NCI-H2081 (cell line): ENCODE data around the gene PSMB3.
A peak's percentile ranks its signal among the peaks of the same experiment; 100 is the strongest.

ENCODE experiments used
- DNase-seq, 2 experiments: peaks; one replicate each; lab custom pipeline; 2025; lab: John Stamatoyannopoulos, UW

Gene PSMB3

DNA sequence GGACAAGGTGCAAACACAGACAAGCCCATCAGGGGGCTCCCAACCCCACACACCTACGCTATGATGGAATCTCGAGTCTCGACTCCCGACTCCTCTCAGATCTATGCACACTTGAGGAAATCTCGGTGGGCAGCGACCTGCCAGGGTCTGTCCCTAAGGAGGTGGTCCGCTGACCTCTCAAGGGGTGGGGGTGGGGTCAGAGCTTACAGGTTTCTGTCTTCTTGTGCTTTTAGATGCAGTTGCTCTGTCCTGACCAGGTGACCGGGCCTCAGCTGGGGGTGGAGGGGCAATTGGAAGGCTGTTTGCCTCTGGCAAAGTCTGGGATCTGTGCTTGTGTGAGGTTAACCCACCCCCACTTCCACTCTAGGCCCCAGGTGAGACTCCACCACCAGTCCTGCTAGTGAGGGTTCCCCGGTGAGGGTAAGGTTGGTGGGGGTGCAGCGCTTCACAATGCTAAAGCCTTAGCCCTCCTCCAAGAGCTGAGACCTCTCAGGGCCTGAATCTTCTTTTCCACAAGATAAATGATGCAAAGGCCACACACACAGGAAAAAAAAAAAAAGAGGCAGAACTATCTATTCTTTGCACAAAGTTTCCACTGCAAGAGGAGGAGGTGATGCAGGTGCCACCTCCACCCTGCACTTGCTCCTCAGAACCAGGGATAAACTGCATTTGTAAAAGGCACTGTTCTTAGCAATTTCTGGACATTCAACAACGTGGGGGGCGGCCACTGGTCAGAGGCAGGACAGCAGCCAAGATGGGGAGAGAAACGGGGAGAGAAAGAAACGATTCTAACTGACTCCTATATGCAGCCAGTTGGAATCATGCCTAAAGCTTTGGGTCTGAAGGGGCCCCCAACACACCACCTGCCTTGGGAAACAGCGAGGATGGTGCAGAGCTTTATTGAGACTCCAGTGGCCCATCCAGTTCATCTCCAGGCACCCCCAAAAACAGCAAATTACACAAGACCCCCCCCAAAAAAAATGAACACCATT lies 18.3 kb upstream of the PSMB3 start:
- no peak for DNase-seq

DNA sequence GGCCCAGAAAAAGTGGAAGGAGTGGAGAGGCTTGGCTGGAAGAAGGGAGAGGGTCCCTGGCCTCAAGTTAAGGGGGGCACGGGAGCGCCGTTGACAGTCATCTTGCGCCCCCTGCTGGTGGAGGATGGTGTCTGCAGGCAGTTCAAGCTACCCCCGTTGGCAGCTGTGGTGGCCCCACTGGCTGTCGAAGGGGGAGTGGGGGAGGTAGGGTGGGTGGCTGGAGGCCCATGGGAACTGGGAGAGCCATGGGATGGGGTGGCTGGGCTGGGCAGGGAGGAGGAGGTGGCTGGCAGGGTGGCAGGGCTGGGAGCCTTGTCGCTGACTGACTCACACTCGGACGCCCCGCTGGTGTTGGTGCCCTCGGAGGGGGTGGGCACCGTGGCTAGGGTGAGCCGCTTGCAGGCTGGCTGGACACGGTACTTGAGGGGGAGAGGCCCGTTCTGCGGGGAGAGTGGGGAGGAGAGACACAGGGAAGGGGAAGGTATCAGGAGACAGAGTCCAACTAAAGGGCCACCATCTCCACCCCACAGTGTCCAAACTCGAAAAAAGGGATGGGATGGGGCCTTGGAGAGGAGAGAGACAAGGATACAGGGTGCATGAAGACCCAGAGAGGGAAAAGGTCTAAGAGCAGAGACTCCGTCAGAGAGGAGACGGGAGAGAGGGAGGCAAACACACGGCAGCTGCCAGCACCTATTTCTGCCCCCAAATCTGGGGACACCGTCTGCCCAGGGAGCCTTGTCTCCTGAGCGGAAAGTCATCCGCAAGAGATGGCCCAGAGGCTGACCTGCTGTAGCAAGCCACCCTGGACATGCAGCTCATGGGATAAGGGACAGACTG lies 17.2 kb upstream of the PSMB3 start:
- peak; percentile 49 to 57 for DNase-seq

DNA sequence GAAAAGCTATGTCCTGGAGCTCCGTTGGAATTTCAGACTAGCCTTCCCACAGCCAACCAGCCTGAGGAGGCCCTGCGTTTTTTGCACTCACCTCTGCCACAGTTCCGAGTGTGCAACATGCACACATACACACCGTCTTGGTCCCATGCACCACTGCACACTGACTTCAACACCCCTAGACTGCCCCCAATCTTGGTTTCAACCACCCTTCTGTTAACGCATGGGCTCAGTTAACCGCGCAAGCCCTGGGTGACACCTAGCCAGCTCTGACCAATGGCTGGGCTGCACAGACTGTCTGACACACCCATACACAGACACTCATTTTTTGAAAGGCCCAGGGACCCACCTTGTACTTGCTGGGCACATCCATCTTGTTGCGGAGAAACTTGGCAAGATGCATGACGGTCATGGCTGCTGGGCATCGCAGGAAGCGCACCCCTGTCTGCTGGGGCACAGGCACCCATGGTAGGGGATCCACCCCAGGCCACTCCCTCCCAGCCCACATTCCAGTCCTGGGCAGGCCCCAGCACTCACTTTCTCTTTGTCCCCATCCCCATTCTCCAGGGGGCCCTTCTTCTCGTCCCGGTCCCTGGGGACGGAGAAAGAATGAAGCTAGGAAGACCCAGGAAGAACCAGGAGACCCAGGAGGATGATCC lies 14.4 kb upstream of the PSMB3 start:
- DNase-seq: no peak

DNA sequence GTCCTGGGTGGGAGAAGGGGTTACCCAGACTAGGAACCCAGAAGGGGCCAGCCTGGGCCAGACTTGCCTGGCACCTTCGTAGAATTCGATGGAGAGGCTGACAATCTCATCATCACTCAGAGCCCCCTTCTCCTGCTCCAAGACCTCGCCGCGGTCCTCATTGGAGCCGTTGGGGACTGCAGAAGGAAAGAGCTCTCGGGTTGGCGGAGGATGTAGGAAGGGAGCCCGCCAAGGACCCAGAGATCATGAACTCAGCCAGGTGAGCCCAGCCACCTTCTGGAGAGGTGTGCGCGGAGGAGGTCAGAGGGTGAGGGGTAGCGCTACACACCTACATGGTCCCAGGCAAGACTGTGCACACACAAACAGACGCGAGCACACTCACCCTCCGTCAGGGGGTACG lies 13.9 kb upstream of the PSMB3 start:
- DNase-seq: no peak

DNA sequence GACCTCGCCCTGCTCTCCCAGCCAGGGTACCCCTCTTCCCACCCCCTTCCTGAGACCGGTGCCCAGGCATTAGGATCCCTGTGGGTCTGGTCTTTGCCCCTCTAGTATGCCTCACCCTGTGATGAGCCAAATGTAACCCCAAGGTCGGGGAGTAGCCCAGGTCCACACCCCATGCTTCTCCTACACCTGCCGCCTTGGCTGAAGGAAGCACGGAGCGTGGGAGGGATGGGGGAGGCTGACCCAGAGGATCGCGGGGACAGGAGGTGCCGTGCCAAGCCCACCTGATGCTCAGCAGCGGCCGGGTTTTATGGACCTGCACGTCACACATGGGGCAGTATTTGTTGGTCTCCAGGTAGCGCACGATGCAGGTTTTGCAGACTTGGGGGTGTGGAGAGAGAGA lies 13.2 kb upstream of the PSMB3 start:
- DNase-seq: no peak

DNA sequence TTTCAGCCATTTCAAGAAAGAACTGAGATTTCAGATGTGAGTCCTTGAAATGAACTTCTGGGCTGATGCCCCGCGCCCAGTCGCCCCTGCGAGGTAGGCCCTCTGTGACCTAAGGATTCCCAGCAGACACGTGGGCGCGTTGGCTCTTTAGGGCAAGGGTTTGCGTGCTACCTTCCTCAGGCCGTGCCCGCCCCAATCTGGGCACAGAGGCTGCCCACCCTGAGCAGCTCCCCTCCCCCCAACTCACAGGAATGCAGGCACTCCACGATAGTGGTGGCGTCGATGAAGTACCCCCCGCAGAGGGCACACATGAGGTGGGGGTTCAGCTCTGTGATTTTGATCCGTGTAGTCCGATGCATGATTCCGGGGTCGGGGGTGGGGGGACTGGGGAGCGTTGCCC lies 12.5 kb upstream of the PSMB3 start:
- DNase-seq: no peak

DNA sequence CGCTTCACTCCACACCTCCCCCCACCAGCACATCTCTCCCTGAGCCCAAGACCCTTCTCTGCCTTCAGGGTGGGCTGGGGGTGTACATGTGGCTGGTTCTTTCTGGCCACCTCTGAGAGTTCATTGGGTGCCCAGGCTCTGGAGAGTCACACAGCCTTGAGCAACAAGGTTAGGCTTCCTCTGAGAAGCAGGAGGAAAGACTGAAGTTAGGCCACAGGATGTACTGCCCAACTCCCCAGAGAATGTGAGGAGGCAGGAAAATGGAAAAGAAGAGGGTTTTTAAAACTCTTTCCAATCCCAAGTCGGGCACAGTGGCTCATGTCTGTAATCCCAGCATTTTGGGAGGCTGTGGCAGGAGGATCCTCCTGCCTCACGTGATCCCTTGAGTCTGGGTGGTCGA lies 11.7 kb upstream of the PSMB3 start:
- no peak for DNase-seq

DNA sequence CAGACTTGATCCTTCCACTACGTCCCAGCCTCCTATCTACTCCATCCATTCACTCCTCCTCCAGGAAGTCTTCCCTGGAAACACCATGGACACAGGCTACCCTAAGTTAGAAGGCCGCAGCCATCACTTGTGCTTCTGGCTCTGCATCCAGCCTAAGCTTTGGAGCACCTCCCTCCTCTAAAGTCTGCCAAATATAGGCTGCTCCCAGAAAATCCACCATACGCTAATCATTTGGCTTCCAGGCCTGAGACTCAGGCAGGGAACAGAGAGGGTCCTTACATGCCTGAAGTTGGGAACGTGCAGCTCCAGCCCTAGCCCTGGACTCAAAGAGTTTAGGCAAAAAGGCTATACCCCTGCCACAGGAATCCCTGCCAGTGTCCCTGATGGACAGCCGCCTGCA lies 11.1 kb upstream of the PSMB3 start:
- DNase-seq: no peak

DNA sequence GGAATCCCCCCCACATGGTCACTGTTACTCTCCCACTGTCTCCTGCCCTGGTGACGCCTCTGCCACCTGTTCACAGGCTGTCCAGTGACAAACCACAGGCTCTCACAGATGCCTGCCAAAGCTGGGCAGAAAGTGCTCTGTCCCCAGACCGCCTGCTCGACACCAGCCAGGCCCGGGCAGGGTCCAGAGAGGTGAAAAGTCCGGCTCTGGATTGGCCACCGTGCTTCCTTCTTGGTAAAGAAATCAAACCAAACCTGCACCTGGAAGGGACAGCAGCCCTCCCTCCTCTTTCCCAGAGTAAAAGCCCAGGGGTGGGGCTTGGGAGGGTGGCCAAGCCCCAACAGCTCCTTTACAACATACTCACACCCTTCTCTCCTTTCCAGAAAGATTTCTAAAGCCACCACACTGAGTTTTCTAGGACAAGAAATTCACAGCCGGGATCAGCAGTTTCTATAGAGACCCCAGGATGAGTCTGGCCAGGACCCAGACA lies 10.6 kb upstream of the PSMB3 start:
- peak; percentile 71 to 85 for DNase-seq

DNA sequence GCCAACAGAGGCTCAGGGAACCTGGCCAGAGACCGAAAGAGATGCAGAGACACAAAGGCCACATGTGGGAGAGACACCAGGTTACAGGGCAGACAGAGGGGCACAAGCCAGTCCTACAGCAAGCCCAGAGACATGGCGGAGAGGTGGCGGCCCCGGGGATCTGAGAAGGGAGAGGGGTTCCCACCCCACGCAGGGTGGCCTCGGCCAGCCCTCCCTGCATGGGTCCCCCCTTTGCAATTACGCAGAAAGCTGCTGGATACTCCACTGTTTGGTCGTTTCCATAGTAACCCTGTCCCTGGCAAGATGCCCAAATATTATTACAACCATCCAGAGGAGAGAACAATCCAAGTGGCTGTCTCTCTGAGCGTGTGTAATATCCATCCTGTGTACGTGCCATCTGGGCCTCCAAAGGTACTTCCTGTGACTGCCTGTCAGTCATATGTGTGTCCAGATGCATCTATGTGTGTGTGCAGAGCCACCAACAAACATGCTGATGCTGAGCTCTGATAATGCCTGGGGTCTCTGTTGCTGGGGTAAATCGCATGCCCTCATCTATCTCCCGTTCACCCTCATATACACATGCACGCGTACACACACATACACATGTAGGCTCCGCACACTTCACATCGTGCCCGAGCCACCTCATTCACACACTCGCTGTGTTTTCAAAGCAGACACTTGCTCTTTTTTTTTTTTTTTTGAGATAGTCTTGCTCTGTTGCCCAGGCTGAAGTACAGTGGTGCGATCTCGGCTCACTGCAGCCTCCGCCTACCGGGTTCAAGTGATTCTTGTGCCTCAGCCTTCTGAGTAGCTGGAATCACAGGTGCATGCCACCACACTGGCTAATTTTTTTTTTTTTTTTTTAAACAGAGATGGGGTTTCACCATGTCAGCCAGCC lies 9.9 kb upstream of the PSMB3 start:
- peak; percentile 95 to 98 for DNase-seq

DNA sequence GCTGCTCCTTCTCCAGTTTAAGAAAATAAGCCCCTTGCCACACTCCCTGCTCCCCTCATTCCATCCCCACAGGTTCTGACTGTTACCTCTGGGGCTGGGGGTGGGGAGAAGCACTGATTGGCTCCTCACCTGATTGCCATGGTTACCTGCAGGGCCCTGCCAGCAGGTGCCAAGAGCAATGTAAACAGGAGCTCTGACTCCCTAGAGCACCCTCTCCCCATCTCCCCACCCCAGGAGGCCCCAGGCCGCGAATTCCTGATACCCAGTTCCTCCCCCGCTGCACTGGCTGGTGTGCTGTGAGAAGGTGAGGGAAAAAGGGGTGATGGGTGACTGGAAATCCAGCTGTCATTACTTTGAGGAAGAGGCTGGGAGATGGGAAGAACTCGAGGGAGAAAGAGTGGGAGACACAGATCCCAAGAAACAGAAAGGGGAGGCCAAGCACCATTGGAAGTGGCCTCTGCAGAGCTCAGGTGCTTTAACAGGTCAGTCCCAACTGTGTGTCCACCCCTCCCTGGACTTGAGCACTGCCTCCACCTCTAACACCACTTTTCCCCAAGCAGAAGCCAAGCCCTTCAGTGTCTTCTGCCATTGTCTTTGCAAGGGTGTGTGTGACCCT lies 8.9 kb upstream of the PSMB3 start:
- peak; percentile 73 to 92 for DNase-seq

DNA sequence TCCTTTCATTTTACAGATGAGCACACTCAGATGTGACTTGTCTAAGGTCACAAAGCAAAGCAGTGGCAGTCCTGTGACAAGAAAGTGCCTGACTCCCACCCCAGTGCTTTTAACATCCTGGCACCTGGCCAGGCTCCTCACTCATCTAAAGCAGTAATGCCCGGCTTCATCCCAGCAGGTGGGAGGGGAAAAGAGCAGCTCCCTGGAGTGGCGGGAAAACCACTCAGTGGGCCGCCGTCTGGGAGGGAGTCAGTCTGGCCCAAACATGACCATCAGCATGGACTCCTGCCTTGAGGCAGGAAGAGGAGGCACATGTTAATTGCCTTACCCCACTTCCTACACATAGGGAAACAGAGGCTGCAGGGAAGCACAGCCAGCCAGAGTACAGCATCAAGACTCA lies 7.0 kb upstream of the PSMB3 start:
- DNase-seq: peak; percentile 73 to 88

DNA sequence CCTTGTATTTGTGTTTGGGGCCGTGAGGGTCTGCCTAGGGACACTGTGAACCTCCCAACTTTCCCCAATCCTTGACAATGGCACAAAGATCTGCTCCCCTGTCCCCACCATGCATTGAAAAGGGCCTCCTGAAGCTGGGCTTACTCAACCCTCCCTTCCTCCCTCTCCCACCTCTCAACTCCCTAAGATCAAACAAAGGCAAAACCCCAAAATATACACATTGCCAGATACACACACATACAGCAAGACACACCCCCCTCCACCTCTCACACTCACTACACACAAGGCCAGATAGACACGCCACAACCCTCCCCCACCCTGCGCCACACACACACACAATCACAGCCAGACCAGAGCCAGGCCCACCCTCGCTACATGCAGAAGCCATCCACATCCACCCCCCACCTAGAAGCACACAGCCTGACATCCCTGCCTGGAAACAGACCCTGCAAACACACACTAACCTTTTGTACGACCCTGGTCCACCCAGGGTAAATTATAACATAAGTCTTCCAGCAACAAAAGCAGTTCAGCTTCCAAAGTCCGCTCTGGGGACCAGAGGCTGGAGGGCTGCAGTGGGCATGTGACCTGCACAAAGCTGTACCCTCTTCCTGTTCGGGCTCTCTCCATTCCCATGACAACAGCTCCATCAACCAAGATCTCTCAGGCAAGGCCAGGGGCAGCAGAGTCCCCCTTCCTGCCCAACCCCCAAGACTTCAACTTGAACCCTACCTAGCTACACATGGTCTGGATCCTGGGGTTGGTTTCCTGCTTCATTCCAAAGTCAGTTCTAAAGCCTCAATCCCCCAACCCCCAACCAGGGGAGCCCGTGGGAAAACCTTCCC lies 6.3 kb upstream of the PSMB3 start:
- DNase-seq: no peak

DNA sequence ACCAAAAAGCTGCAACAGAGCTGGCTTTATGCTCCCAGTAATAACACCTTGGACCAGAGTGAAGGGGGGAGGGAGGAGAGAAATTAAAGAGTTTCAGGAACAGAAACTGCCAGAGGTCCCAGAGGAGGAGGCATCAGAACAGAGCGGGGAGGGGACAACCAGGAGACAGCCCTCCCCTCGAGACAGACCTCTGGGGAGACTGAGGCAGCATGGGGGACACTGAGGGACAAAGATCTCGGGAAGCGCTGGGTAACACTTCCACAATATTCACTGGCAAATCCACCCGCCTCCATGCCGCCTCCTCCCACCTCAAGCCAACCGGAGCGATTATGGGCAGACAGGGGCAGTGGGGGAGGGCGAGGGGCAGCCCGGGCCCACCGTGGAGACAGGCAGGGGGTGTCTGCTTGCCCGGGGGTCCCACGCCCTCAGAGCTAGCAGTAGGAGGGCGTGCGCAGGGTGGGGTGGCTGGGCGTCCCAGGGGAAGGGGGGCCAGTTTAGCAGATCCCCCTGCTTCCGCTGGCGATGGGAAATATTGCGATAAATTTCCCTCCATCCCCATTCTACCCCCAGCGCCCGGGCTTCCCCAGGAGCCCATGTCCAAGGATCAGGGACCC lies 5.6 kb upstream of the PSMB3 start:
- DNase-seq: no peak

DNA sequence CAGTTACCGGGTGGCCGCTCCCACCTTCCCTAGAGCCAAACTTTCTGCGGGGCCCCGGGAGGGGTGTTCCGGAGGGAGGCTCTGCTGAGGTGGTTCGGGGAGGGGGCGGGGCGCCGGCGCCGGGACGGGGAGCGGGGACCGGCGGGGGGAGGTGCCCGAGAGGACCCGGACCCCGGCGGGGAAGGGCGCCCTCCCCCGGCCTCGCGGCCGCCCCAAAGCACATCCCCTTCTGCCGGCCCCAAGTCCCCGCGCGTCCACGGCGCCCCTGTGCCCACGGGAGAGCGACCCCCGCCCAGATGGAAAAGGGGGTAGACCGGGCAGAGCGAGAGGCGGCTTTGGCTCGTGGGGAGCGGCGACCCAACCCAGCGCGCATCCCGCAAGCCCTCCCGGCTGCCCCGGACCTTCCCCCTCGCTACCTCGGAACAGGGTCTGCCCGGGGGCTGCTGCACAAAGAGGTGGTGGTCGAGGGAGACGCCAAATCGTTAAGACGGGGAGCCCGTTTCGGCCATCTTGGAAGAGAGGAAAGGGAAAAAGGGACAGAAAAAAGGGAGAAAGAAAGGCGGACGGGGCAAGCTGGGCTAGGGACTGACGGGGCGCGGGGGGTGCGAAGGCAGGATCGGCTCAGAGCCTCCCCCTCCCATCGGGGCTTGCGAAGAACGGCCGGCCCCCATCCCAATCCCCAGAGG lies 4.9 kb upstream of the PSMB3 start:
- peak; percentile 47 to 51 for DNase-seq

DNA sequence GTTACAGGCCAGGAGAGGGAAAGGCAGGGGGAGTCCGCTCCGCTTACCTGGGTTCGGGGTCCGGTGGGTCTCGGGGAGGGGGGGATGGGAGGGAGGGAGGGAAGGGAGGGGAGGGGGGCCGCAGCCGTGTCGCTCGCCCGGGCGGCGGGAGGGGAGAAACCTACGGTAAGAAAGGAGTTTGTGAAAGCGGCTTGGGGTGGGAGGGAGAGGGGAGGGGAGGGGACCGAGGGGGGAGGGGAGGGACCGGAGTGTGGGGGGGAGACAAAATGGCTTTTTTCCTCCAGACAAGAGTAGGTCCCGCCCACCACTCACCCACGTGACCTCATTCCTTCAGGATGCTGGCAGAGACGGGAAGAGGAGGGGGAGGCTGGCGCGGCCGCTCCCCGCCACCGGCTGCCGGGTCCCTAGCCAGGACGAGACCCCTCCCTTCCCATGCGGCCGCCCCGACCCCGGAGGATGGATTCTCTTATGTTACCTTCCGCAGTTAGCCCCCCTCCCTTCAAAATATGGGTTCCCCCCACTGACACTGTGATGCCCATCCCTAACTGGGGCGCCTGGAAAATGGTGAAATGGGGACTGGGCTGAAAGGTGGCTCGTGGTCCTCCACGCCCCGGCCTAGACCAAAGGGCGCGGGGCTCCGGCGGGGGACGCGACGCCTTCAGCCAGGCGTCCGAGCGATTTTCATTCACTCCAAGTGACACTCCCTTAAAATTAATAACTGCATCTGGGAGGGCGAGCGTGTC lies 4.2 kb upstream of the PSMB3 start, which contains the start of gene PCGF2:
TSS of gene PCGF2 (minus strand) at position 188 of the 743 bp plus-strand sequence. CDS start 7,934 bp downstream, outside the sequence.
- DNase-seq: peak; percentile 95 to 96

DNA sequence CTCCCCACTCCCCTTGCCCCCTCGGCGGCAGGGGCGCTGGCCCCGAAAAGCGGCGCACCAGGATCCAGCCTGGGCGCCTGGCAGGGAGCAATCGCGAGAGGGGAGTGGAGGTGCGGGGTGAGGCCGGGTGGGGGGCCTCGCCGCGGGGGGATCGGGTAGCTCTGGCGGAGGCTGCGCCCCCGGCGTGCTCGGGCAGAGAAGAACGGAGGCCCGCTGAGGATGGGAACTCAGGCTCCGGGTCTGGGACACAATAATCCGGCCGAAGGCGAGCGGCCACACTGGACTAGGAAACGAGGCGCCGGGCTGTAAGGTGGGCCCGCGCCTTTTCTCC lies 3.7 kb upstream of the PSMB3 start:
- DNase-seq: peak in 1 of 2 experiments; percentile 66
